IPS DF 6.9 (cell line): ENCODE data around the gene TRPM3.

Experiments used
- DNase-seq: peaks from one replicate; pipeline ENCODE4 v3.0.0-alpha.2; 2013; ENCODE audit warnings: low read depth, low spot score
- H3K27ac ChIP-seq: one replicate; pipeline ENCODE4 v1.5.1; 2013; ENCODE audit warnings: low read length, control low read depth
- H3K27me3 ChIP-seq: 2 replicates; pipeline ENCODE4 v1.6.1; 2013; ENCODE audit warnings: mild to moderate bottlenecking, low read length; ENCODE audit not compliant: control insufficient read depth, insufficient read depth
- H3K36me3 ChIP-seq: 2 replicates; pipeline ENCODE4 v1.6.1; 2013; ENCODE audit warnings: low read length; ENCODE audit not compliant: control insufficient read depth, insufficient read depth
- H3K4me1 ChIP-seq: 2 replicates; pipeline ENCODE4 v1.6.1; 2013; ENCODE audit warnings: low read length; ENCODE audit not compliant: control insufficient read depth, insufficient read depth
- H3K4me3 ChIP-seq: 2 replicates; pipeline ENCODE4 v1.5.1; 2013; ENCODE audit warnings: mild to moderate bottlenecking, low read length
- H3K9me3 ChIP-seq: 2 replicates; pipeline ENCODE4 v1.6.1; 2013; ENCODE audit warnings: low read length, inconsistent platforms; ENCODE audit not compliant: control insufficient read depth, insufficient read depth
- WGBS: extraction: QIAGEN DNeasy Blood & Tissue Kit; methylation state at CpG from one replicate; pipeline ENCODE4 v1.1.7; 2013; ENCODE audit warnings: mixed read lengths, missing lambda C conversion rate; ENCODE audit not compliant: insufficient read length, insufficient coverage; 5-methylcytosine and 5-hydroxymethylcytosine counted together

The TRPM3 gene

GRCh38 chr9:70539001-70539400 is 582.4 kb downstream of the TRPM3 start:
- no peaks in the 10 kb centered on the region for H3K9me3 ChIP-seq

DNA sequence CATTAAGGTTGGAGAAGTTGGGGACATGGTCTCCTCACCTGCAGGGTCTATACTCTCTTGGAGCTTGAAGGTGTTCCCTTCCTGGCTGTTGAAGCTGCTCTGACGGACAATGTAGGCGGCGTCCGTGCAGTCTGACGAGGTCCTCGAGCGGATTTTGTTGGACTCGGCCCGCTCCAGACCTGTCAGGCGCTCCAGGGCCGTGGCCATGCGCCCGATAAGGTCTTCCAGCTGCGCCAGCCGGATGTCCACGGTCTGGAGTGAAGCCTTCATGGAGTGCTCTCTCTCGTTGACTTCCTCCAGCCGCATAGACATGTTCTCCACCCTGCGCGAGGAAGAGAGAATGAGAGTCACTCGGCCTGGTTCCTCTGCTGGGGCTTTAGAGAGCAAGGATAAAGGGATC is 584.3 kb downstream of the TRPM3 start:
- Histone ChIP-seq H3K36me3 (no peaks in the 10 kb centered on the region), H3K9me3 (no peaks in the 10 kb centered on the region), H3K27ac (no peak overlapping the region), H3K4me1 (no peaks in the 10 kb centered on the region), H3K4me3 (no peak overlapping the region), H3K27me3 (no peaks in the 10 kb centered on the region)
- DNase-seq: no peak
- no CpG with 5 or more reads among the region's 21 CpGs for WGBS

More at GRCh38 chr9:70539001-70539400, 582.4 kb downstream of the TRPM3 start:
- H3K27me3 ChIP-seq: no peaks in the 10 kb centered on the region
- no peaks in the 10 kb centered on the region for H3K4me1 ChIP-seq
- no peaks in the 10 kb centered on the region for H3K36me3 ChIP-seq
- no peak overlapping the region for H3K27ac ChIP-seq
- no peak overlapping the region for H3K4me3 ChIP-seq
- no CpG with 5 or more reads among the region's 1 CpG for WGBS
- no peak for DNase-seq

DNA sequence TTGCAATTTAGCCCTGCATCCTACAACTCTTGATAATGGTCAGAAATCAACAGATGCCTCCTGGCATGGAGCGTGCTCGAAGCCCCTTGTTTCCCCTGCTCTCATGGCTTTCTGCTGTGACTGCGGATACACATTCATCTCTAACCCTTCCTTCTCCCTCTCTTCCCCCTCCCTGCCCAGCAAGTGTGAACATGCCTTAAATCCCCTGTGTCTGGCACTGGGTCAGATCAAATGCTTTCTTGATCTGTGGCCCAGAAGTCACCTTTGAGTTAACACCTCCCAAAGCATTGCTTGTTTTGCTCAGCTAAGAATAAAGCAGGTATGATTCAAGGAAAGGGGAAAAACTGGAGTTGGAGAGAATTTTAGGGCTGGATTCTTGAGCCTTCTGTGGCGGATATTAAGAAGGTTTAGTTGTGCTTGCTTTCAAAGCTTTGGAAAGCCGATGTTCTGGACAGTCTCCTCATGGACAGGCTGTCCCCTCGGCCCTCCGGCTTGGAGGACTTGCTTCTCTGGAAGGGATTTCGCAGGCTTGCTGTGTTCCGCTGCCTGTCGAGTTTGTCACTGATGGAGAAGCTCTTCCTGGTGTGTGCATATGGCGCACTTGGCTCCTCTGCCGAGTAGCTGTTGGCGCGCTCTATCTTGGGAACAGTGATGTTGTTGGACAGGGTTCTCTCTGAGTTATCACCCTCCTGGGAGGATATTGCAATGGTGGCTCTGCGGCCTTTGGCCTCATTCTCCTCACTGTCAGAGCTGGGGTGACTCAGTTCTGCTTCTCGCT is 585.7 kb downstream of the TRPM3 start:
- WGBS: no CpG with 5 or more reads among the region's 16 CpGs
- no peak for DNase-seq
- Histone ChIP-seq H3K4me1 (no peaks in the 10 kb centered on the region), H3K27me3 (no peaks in the 10 kb centered on the region), H3K4me3 (no peak overlapping the region), H3K27ac (no peak overlapping the region), H3K36me3 (no peaks in the 10 kb centered on the region), H3K9me3 (no peaks in the 10 kb centered on the region)

- Histone ChIP-seq H3K27me3 (no peaks in the 10 kb centered on the region), H3K27ac (no peak overlapping the region), H3K9me3 (no peaks in the 10 kb centered on the region), H3K36me3 (no peaks in the 10 kb centered on the region), H3K4me3 (no peak overlapping the region), H3K4me1 (no peaks in the 10 kb centered on the region)
- no peak for DNase-seq
Observed at GRCh38 chr9:70534471-70534870, 587.0 kb downstream of the TRPM3 start.

GRCh38 chr9:70534061-70534460 is 587.4 kb downstream of the TRPM3 start:
- Histone ChIP-seq H3K27me3 (no peaks in the 10 kb centered on the region), H3K9me3 (no peaks in the 10 kb centered on the region), H3K4me1 (no peaks in the 10 kb centered on the region), H3K27ac (no peak overlapping the region), H3K4me3 (no peak overlapping the region), H3K36me3 (no peaks in the 10 kb centered on the region)
- no CpG with 5 or more reads among the region's 4 CpGs for WGBS
- no peak for DNase-seq

GRCh38 chr9:70533492-70533891 is 587.9 kb downstream of the TRPM3 start:
- Histone ChIP-seq H3K9me3 (no peaks in the 10 kb centered on the region), H3K27ac (no peak overlapping the region), H3K4me3 (no peak overlapping the region), H3K27me3 (no peaks in the 10 kb centered on the region), H3K4me1 (no peaks in the 10 kb centered on the region), H3K36me3 (no peaks in the 10 kb centered on the region)
- no CpG with 5 or more reads among the region's 5 CpGs for WGBS
- DNase-seq: no peak

- Histone ChIP-seq H3K27ac (no peak overlapping the region), H3K4me3 (no peak overlapping the region), H3K4me1 (no peaks in the 10 kb centered on the region), H3K9me3 (no peaks in the 10 kb centered on the region), H3K27me3 (no peaks in the 10 kb centered on the region), H3K36me3 (no peaks in the 10 kb centered on the region)
- WGBS: no CpG with 5 or more reads among the region's 6 CpGs
- DNase-seq: no peak
Observed at GRCh38 chr9:70532716-70533115, 588.7 kb downstream of the TRPM3 start.

- H3K27ac ChIP-seq: no peak overlapping the region
- H3K4me3 ChIP-seq: no peak overlapping the region
- H3K9me3 ChIP-seq: no peaks in the 10 kb centered on the region
- WGBS: no CpG with 5 or more reads among the region's 1 CpG
- no peak for DNase-seq
- no peaks in the 10 kb centered on the region for H3K36me3 ChIP-seq
- no peaks in the 10 kb centered on the region for H3K4me1 ChIP-seq
- no peaks in the 10 kb centered on the region for H3K27me3 ChIP-seq
Observed at GRCh38 chr9:70531311-70531710, 590.1 kb downstream of the TRPM3 start.

DNA sequence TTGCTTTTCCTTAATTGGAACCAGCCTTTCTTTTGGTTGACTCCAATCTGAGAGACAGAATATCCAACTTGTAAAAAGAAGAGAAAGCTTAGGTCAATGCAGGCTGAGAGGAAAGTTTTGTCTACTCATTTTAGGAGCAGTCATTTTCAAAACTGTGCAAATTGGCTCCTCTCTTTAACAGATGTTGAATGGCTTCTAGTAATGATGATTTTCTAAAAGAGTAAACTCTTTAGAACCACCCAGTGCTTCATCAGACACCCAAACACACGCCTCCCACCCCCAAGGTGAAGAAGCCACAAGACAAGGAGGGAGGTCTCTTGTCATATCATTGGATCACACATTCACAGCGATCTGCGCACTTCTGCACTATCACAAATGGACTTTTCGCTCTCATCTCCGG is 590.7 kb downstream of the TRPM3 start:
- Histone ChIP-seq H3K27me3 (no peaks in the 10 kb centered on the region), H3K4me1 (no peaks in the 10 kb centered on the region), H3K4me3 (no peak overlapping the region), H3K9me3 (no peaks in the 10 kb centered on the region), H3K27ac (no peak overlapping the region), H3K36me3 (no peaks in the 10 kb centered on the region)
- no CpG with 5 or more reads among the region's 5 CpGs for WGBS
- DNase-seq: no peak

- Histone ChIP-seq H3K27me3 (no peaks in the 10 kb centered on the region), H3K4me3 (no peak overlapping the region), H3K36me3 (no peaks in the 10 kb centered on the region), H3K9me3 (no peaks in the 10 kb centered on the region), H3K27ac (no peak overlapping the region), H3K4me1 (no peaks in the 10 kb centered on the region)
- WGBS: no CpG with 5 or more reads among the region's 7 CpGs
- DNase-seq: no peak
Observed at GRCh38 chr9:70529833-70530232, 591.6 kb downstream of the TRPM3 start.

- Histone ChIP-seq H3K36me3 (no peaks in the 10 kb centered on the region), H3K4me3 (no peak overlapping the region), H3K9me3 (no peaks in the 10 kb centered on the region), H3K27me3 (no peaks in the 10 kb centered on the region), H3K27ac (no peak overlapping the region), H3K4me1 (no peaks in the 10 kb centered on the region)
- no CpG with 5 or more reads among the region's 6 CpGs for WGBS
- no peak for DNase-seq
Observed at GRCh38 chr9:70529377-70529776, 592.0 kb downstream of the TRPM3 start.
